C4-2B (cell line): Measurements from ENCODE around the gene DCAF5.

ENCODE experiments used
- H3K27ac ChIP-seq: fragments of 450-650 bp; 2 replicates; pipeline ENCODE4 v1.5.1; 2017
- ZFX ChIP-seq: fragments of 450-650 bp; IDR thresholded peaks from 2 replicates; pipeline ENCODE4 v1.6.1; 2017
- TF ChIP-seq, protein P1 (sequence below): fragments of 450-650 bp; conservative IDR thresholded peaks from 2 replicates; pipeline ENCODE4 v1.5.1; 2017; ENCODE audit warnings: mild to moderate bottlenecking

DCAF5 gene

DNA sequence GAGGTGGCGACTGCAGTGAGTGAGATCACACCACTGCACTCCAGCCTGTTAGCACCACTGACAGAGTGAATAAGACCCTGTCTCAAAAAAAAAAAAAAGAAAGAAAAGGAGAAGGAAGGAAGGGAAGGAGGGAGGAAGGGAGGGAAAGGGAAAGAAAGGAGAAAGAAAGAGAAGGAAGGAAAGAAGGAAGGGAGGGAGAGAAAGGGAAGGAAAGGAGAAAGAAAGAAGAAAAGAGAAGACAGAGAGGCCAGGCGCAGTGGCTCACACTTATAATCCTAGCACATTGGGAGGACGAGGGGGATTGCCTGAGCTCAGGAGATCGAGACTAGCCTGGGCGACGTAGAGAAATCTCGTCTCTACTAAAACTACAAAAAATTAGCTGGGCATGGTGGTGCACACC, 13.2 kb downstream of the DCAF5 start:
- H3K27ac ChIP-seq, result no peak overlapping the region
- TF ChIP-seq ZFX, result no peak
- TF ChIP-seq, protein P1, sequence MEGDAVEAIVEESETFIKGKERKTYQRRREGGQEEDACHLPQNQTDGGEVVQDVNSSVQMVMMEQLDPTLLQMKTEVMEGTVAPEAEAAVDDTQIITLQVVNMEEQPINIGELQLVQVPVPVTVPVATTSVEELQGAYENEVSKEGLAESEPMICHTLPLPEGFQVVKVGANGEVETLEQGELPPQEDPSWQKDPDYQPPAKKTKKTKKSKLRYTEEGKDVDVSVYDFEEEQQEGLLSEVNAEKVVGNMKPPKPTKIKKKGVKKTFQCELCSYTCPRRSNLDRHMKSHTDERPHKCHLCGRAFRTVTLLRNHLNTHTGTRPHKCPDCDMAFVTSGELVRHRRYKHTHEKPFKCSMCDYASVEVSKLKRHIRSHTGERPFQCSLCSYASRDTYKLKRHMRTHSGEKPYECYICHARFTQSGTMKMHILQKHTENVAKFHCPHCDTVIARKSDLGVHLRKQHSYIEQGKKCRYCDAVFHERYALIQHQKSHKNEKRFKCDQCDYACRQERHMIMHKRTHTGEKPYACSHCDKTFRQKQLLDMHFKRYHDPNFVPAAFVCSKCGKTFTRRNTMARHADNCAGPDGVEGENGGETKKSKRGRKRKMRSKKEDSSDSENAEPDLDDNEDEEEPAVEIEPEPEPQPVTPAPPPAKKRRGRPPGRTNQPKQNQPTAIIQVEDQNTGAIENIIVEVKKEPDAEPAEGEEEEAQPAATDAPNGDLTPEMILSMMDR, result no peak

DNA sequence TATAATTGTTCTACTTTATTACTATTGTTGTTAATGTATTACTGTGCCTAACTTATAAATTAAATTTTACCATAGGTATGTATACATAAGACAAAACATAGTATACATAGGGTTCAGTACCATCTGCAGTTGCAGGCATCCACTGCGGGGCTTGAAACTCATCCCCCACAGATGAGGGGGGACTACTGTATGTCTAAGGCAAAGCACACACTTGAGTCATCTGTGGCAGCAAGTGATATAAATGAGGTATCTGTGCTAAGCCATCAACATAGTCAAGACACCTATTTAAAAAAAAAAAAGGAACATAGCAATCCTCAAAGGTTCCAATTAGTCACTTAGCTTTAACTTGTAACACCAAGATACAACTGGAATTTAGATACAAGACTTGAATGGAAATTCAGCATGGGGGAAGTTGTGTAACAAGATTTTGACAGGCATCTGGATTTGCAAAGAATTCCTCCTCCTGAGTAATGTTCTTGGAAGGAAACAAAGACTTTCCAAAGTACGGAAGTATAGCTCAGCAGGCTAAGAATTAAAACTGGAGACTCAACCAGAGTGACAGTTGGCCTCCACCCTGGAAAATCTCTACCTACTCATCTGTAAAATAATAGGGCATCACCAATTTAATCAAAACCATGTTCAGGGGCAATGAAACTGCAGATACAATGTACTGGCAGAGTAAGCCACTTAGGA, 14.9 kb downstream of the DCAF5 start:
- TF ChIP-seq, protein P1, result no peak
- no peak for TF ChIP-seq ZFX

DNA sequence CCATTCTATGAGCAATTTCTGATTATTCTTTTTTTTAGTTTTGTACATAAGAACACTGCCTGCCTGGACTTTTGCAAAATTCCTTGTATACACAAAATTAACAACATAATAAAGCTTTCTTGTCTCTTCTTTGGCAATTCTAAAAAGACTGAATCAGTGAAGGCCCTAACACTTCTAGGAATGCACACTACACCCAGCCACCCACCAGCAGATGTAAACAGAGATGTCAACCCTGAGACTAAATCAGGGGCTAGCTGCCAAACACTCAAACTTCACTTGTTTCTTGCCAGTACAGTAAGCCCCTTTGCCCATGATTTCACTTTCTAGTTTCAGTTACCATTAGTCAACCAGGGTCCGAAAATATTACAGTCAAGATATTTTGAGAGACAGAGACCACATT, 15.5 kb downstream of the DCAF5 start:
- no peak for TF ChIP-seq ZFX
- TF ChIP-seq, protein P1, result no peak
- H3K27ac ChIP-seq, result no peak overlapping the region

More for the DNA sequence above, 14.9 kb downstream of the DCAF5 start:
- H3K27ac ChIP-seq, result no peak overlapping the region

DNA sequence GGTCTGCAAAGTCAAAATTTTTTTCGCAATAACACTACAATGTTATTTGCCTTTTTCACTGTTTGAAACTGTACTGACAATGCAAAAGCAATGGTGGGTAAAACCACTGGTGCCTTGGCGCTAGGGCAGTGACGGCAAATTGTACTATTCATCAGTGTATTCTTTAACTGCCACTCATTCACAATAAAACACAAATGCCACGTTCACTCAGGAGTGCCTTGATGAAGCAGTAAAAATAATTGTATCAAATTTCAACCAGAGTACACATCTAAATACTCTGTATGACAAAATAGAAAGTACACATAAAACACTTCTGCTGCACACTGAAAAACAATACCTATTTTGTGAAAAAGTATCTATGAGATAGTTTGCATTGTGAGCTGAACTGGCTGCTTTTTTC, 17.8 kb downstream of the DCAF5 start:
- TF ChIP-seq, protein P1, result no peak
- TF ChIP-seq ZFX, result no peak
- no peak overlapping the region for H3K27ac ChIP-seq

DNA sequence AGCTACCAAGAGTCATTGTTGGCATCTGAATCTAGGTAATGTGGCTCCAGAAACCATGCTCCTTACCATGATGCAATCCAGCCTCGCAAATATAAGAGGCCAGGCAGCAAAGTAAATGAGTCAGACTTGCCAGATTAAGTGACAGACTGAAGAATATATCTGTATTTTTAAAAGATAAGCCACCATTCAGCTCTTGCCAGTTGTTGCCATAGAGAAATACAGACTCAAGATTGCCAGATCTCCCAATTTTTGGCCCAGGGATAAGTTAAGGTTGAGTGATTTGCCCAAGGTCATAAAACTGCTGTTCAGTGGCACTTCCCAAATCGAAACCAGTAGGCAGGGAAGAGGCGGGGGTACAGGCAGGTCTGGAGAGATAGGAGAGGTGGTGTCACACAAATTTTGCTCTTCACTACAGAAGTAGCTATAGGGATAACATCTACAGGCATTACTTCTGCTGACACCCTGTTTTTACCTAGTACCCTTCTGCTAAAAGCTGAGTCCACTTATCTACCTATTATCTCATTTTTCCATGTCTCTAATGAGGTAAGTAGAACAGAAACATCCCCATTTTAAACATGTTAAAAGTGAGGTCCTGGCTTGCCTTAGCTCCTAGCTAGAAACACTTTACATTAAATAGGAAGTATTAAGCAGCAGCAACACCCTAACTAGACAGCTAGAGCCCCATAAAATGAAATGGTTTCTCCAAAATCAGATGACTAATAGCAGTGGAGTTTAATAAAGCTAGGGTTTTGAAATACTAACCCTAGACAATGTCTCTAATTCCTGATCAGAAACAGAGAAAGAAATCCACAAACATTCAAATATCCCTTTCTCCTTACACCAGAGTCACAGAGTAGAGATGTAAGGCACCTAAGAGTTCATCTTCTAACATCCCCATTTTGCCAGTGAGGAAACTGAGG, 19.5 kb downstream of the DCAF5 start:
- H3K27ac ChIP-seq, result no peak overlapping the region

DNA sequence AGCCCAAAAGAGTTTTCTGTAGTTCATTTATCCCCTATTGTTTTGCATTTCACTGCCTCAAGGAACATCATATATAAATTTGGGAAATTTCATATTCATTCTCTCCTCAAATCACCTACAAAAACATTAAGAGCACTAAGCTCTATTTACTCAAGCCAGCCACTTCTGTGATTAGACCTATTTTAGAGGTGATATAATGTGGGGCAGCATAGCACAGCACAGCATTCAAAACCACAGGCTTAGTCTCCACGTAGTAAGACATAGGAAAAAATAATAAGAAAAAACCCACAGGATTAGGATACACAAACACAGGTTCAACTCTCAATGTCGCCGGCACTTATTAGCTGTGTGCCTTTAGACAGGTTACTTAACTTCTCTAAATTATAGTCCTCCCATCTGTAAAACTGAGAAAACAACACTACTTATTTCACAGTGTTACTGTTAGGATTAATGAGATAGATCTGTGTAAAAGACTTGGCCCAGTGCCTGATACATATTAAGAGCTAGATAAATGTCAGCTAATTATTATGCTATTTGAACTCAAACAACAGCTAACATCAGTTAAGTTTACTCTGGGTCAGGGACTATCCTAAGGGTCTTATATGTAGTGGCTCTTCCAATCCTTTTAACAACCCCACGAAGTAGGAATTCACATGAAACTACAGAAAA, 20.3 kb downstream of the DCAF5 start:
- H3K27ac ChIP-seq, result no peak overlapping the region
- TF ChIP-seq, protein P1, result no peak
- TF ChIP-seq ZFX, result no peak

More for the DNA sequence above, 19.5 kb downstream of the DCAF5 start:
- no peak for TF ChIP-seq ZFX
- TF ChIP-seq, protein P1, result no peak

DNA sequence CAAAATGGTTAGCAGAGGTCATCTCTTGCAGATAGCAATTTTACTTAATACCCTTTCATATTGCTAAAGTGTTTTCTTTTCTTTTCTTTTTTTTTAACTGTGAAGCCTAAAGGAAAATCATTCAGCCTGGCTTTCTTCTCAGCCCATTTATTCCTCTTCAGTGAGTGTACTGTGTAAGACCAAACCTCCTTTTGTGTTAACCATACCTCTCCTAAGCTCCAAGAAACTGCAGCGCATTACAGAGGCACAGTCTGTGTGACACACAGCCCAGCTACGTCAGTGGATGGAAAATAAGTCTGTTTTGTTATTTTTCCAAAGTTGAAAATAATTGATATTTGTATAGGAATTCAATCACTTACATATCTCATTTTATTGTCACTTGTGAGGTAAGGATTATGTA, 21.7 kb downstream of the DCAF5 start:
- no peak for TF ChIP-seq ZFX
- TF ChIP-seq, protein P1, result no peak
- no peak overlapping the region for H3K27ac ChIP-seq
